GM18951 (cell line): ENCODE results near the gene ZC3H12A.

Experiments
- POLR2A ChIP-seq: IDR thresholded peaks from 4 replicates; pipeline ENCODE4 v1.6.1; 2011; ENCODE audit warnings: mild to moderate bottlenecking; ENCODE audit not compliant: insufficient read length, insufficient read depth; ENCODE audit errors: extremely low read depth
- in situ Hi-C: fragments of 300-500 bp; cut with MboI; formaldehyde crosslinking; loops from one replicate; pipeline ENCODE4 v1.12.0; 2022; ENCODE audit warnings: low sequenced_read_pairs, mixed read lengths, inconsistent platforms; ENCODE audit not compliant: unreplicated experiment

The ZC3H12A gene

DNA sequence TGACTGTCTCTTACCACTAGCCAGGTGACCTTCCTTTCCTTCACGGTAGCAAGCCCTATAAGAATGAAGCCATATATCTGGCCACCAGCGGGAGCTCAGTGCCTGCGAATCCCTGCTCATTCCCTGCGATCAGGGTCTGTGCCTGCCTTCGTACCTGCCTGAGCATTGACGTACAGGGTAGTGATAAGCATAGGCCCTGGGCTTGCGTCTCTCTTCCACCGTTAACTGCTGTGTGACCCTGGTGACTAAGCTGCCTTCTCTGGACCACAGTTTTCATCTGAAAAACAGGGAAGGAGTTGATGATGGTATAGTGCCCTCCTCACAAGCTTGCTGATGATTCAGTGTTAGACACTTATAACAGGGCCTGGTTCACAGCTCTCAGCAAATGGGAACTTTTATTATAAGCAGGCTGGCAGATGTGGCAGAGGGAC is 4.1 kb downstream of the ZC3H12A start:
- in situ Hi-C loops: no loop called here
- no peak for TF ChIP-seq POLR2A

DNA sequence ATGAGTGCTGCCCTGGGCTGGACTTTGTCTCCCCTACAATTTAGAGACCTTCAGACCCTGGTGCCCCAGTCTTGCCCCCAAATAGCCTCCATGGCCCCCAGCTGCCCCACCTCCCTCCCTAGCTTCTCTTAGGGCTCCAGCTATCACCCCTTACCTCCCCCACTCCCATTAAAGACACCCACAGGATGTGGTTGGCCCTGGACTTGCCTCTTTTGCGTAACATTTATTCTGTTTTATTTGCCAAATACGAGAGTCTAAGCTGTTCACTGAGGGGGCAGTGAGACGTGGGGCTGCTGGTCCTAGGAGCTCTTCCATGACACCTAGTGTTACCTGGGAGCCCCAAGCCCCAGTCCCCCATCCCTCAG is 4.5 kb downstream of the ZC3H12A start:
- TF ChIP-seq POLR2A: no peak
- in situ Hi-C loops: no loop called here

DNA sequence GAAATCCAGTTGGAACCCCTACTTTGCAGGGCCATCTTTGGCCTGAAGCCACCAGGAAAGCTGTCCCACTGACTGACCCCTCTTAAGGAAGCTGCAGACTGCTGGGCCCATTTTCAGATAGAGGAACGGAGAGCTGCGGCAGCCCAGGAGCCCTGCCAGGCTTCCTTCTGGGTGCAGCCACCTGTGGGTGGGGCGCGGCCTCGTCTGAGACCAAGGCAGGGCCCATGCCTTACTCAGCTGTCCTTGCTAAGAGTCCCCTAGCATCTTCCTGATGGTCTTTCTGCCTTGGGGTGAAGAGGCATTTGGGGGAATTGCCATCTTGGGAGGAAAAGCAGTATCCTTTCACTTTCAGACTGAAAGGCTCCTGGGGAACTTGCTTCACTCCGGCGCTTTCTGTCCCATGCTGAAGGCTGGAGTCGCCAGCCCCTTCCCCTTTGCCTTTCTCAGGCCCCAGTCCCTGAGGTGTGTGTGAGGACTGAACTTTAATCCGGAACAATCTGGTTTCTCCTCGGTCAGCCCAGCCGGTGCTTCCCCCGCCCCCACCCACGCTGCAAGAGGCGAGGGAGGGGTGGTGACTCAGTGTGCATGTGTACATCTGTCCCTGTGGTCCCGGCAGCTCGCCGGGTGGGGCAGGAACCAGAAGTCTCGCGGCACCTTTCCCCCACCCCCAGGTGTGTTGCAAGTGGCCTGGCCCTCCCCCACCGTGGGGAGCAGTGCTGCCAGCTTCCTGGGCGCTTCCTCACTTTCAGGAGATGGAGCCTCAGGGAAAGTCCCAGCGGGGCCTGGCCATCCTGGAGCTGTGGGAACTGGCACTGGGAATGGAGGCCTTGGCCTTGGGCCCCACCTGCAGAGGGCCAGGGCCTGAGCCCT is 5.1 kb downstream of the ZC3H12A start:
- TF ChIP-seq POLR2A: peak; percentile 68
- in situ Hi-C loops: no loop called here

DNA sequence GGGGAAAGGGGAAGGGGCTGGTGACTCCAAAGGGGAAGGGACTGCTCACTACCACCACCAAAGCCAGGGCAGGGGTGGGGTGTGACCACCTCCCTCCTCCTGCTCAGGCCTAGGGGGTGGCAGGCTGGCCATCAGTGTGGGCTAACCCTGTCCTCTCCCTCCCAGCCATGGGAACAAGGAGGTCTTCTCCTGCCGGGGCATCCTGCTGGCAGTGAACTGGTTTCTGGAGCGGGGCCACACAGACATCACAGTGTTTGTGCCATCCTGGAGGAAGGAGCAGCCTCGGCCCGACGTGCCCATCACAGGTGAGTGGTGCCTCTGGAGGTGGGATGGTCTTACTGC is 5.7 kb downstream of the ZC3H12A start:
- in situ Hi-C loops: no loop called here

DNA sequence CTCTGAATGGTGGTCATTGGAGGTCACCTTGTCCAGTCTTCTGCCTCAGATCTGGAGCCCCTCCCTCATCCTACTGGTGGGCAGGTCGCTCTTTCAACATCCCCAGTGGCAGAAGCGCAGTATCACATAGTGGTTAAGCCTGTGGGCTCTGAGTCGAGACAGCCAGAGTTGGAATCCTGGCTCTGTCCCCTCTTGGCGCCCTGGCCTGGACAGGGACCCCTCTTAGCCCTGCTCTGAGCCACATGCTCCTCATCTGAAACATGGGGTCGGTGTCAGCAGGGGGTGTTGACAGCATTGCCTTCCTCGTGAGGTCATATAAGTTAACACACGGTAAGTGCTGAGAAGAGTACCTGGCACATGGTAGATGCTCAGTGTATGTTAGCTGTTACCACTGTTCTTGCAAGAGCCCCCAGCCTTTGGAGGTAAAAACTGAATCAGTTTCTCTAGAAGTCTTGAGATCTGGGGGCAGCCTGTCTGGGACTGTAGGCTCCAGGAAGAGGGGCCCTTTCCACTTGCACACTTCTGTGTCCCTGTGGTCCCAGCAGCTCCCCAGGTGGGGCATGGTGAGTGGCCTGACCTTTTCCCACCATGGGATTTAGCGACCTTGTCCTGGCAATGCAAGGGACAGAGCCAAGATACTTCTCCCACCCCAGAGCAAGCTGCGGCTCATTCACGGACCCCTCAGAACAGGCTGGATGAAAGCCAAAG is 6.4 kb downstream of the ZC3H12A start:
- TF ChIP-seq POLR2A: no peak
- in situ Hi-C loops: no loop called here

More for the DNA sequence above, 5.7 kb downstream of the ZC3H12A start:
- no peak for TF ChIP-seq POLR2A

DNA sequence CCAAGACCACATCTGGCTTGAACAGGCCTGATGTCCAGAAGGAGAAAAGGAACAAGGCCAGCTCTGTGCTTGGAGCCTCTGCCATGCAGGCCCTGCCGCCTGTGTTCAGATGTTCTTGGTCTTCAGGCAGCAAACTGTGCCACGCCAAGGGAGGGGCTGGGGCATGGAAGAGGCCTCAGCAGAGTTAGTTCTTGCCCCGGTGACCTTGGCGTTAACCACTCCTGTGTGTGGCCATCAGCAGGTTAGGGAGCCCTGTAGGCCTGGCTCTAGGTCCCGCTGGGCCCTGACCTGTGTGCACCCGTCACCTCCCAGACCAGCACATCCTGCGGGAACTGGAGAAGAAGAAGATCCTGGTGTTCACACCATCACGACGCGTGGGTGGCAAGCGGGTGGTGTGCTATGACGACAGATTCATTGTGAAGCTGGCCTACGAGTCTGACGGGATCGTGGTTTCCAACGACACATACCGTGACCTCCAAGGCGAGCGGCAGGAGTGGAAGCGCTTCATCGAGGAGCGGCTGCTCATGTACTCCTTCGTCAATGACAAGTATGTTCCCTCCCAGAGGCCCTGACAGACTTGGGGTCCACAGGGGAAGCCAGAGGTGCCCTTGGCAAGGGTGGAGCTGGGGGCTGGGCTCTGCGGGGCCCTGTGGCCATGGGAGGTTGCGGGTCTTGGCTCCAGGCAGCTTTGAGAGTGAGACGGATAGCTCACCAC is 7.1 kb downstream of the ZC3H12A start:
- in situ Hi-C loops: no loop called here
- no peak for TF ChIP-seq POLR2A

DNA sequence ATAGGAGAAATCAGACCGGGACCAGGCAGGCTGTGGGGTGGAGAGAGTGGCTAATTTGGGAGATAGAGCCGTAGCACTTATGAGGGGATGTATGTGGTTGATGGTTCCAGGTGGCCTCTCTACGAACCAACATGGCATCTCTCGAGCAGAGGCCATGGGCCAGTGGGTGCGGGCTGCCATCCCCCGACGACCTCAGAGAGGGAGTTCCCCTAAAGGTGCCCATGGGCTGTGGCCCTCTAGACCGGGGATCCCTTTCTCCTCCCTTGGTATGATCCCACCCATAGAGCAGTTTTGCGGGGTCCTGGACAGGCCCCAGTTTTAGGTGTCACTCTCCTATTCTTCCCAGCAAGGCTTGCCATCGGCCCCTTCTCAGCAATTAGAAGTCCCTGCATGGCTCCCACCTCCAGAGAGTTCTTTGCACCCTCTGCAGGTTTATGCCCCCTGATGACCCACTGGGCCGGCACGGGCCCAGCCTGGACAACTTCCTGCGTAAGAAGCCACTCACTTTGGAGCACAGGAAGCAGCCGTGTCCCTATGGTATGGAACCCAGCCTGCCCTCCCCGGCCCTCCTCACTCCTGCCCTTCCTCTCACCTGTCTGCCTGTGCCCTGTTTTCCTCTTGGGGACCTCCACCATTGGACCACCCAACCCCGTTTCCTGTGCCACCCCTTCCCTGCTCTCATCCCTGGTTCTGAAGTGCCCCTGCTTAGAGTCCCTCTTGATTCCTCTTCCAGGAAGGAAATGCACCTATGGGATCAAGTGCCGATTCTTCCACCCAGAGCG is 7.8 kb downstream of the ZC3H12A start:
- in situ Hi-C loops: no loop called here
- TF ChIP-seq POLR2A: peak; percentile 37

DNA sequence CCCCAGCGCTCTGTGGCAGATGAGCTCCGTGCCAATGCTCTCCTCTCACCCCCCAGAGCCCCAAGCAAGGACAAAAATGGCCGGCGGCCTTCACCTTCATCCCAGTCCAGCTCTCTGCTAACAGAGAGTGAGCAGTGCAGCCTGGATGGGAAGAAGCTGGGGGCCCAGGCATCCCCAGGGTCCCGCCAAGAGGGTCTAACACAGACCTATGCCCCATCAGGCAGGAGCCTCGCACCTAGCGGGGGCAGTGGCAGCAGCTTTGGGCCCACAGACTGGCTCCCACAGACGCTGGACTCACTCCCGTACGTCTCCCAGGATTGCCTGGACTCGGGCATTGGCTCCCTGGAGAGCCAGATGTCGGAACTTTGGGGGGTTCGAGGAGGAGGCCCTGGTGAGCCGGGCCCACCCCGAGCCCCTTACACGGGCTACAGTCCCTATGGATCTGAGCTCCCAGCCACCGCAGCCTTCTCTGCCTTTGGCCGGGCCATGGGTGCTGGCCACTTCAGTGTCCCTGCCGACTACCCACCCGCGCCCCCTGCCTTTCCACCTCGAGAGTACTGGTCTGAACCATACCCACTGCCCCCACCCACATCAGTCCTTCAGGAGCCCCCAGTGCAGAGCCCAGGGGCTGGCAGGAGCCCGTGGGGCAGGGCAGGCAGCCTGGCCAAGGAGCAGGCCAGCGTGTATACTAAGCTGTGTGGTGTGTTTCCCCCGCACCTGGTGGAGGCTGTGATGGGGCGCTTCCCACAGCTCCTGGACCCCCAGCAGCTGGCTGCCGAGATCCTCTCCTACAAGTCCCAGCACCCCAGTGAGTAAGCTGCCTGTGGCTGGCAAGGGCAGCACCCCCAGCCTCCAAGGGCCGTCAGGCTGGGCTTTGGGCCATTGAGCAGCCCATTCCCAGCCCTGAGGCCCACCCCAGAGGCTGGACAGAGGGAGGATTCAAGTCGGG is 8.7 kb downstream of the ZC3H12A start:
- in situ Hi-C loops: no loop called here
- no peak for TF ChIP-seq POLR2A

DNA sequence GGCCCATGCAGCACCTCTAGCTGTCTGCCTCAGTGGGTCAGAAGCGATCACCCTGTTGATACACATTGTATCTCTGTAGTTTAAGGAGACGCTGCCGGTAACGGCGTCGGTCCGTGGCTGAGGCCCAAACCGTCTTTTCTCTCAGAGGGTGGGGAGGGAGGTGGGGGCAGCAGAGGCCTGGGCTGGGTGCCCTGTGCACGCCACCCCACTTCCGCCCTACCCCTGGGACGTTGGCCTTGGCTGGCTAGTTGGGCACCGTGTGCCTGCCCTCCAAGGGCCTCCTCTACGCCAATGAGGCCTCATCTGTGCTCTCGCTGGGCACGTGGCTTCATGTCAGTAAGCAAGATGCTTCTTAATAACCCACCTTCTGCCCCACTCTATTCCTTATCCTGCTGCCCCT is 9.4 kb downstream of the ZC3H12A start:
- TF ChIP-seq POLR2A: no peak
- in situ Hi-C loops: no loop called here

DNA sequence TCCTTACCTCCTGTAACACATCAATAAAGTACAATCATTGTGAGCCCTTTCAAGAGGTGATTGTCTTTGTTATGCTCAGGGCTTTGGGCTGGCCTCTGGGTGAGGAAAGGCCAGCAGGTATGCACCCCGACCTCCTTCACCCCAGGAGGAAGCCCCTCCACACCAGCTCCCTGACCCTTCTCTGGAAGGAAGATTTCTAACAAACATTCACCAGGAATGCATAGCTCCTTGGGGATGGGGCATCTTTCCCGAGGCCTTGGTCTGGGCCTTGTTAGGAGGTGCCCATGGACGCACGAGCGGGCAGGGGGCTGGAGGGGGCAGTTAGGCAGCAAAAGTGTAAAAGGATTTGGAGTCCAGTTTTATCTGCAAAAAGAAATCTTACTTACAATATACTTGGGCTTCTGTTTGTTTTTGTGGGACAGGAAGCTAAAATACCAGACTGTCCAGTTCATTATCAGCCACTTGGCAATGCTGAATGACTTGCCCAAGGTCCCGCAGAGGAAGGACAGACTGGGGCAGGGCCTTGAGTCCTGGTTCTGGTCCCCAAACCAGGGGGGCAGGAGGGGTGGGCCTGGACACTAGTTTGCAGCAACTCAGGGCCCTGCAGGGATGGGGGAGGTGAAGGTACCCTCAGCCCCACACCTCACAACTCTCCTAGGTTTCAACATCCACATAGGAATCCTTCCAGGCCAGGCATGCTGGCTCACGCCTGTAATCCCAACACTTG is 10.1 kb downstream of the ZC3H12A start:
- TF ChIP-seq POLR2A: peak; percentile 36
- in situ Hi-C loops: no loop called here

DNA sequence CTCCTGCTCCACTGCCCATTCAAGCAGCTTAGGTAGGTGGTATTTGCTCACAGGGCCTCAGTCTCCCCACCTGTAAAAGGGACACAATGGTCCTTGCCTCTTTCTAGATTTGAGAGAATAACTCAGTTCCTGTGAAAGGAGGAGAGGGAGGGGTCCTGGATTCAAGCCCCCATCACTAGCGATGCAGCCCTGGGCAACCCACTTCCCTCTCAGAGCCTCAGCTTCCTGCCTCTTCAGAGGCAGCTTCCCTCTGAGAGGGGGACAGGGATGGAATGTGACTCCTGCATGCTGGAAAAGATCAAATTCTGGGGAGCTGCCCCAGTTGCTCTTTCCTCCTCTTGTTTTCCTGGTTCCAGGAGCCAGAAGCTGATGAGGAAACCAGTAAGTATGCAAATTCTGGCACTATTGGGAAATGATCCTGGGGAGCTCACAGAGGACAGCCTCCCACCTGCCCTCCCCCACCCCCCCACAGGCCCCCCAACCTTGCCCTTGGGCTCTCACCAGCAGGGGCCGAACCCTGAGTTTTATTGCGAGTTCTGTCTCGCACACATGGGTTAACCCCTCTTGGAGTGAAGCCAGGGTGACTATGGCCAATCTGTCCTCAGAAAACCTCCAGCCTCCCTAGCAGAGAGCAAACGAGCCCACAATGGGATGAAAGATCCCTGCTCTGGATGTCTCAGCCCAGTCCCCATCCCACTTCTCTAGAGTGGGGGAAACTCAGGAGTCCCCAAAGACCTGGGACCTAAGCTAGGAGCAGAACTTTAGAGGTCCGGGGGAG is 11.7 kb downstream of the ZC3H12A start:
- TF ChIP-seq POLR2A: no peak
- in situ Hi-C loops: no loop called here
